ENCODE data around the gene ZNF324B.
"Not testable (repeated sequence)": the region's sequence is repeated elsewhere in the genome, so short reads cannot be mapped to it uniquely, and the experiment has no call there.

The ZNF324B gene

GRCh38 chr19:58455306-58455705 is 3.9 kb downstream of the ZNF324B start:
- DNase-seq (ENCODE audit: low read depth) = no peak

- DNase-seq (ENCODE audit: low read depth) = no peak
Measured at GRCh38 chr19:58456111-58456510, 4.7 kb downstream of the ZNF324B start.

GRCh38 chr19:58460039-58460438 is 8.6 kb downstream of the ZNF324B start:
- DNase-seq (ENCODE audit: low read depth) = no peak

- no peak for DNase-seq (ENCODE audit: low read depth)
Measured at GRCh38 chr19:58466089-58466759, 14.8 kb downstream of the ZNF324B start.

DNA sequence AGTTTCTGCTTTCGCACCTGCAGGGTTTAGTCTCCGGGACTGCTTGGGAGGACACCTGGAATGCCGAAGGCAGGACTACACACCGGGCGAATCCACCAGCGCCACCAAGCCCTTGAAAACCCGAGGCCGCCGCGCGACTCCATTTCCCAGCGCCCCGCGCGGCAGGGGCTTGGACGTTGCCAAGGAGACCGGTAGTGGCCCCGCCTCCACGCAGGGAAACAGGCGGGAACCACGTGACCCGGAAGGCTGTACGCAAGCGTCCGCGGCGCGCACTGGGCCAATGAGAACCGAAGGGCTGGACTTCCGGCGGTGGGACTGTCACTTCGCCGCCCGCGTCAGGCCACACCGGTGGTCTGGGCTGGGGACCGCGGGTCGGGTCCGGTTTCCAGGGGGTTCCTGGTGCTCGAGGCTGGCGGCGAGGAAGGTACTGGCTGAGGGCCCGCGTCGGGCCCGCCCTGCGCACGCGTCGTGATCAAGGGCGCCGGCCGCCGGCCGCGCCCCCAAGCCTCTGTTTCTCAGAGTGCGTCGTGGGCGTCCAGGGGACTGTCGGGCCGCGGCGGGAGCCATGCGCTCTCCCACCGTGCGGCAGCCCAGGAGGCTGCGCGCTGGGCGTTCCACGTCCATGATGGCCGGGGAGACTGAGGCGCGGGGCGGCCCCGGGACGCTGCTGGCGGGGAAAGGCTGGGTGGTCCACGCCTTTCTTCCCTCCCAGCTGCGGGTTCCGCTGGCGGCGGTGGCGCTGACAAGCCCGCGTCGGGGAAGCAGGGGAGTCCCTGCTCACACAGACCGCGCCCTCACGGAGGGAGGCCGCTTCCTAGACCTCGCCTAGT is 15.6 kb downstream of the ZNF324B start, which contains the start of gene ZNF324:
TSS of gene ZNF324 (plus strand) at position 321 of the 830 bp plus-strand sequence. CDS start 2,106 bp downstream, outside the sequence.
- DNase-seq (ENCODE audit: low read depth) = peak; percentile 93

DNA sequence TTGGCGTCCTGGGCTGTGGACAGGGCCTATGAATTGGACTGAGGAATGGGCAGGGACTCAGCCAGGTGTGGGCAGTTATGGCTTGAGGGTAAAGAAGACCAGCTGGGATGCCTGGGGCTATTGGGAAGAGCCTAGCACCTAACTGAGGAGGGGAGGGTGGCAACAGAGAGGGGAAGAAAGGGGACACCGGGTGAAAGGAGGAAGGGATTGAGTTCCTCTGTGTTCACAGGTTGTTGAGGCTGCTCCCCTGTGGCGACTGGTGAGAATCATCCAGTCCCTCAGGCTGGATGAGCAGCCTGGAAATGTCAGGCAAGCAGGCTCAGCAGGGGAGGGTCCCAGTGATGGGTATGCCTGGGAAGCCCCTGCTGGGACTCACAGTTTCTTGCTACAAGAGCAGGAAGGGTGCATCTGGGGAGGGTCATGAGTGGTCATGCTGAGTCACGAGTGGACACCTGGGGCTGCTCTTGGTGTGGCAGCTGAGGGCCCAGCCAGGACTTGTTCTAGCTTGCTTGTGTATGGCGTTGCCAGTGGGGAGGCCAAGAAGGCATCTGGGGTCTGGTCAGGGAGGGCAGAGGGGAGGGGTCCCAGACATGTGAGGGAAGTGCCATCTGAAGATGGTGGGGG is 16.9 kb downstream of the ZNF324B start:
- no peak for DNase-seq (ENCODE audit: low read depth)

DNA sequence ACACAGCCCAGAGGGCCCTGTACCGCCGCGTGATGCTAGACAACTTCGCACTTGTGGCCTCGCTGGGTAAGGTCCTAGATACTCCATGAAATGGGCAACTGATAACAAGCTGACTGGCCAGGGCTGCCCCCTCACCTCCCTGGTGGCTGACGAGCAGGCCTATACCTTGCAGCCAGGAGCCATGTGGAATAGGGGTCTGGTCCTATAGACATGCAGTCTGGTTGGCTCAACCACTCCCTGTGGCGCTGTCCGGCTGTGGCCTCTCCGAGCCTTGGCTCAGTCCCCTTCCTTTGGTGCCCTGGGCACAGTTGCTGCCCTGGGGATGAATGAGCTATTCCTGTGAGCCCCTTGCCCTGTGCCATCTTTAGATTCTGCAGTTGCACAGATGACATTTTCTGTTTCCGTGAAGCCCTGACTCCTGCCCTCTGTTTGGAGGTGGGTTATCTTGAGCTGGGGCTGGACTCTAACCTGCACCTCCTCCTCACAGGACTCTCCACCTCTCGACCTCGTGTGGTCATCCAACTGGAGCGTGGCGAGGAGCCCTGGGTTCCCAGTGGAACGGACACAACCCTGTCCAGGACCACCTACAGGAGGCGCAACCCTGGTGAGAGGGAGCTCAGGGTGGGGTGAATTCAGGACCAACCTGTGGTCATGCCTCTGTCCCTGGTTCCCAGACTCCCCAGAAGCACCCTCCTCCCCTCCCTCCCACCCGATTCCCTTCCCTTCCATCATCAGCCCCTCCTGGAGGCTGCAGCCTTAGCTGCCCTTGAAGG is 18.0 kb downstream of the ZNF324B start:
- DNase-seq (ENCODE audit: low read depth) = no peak

DNA sequence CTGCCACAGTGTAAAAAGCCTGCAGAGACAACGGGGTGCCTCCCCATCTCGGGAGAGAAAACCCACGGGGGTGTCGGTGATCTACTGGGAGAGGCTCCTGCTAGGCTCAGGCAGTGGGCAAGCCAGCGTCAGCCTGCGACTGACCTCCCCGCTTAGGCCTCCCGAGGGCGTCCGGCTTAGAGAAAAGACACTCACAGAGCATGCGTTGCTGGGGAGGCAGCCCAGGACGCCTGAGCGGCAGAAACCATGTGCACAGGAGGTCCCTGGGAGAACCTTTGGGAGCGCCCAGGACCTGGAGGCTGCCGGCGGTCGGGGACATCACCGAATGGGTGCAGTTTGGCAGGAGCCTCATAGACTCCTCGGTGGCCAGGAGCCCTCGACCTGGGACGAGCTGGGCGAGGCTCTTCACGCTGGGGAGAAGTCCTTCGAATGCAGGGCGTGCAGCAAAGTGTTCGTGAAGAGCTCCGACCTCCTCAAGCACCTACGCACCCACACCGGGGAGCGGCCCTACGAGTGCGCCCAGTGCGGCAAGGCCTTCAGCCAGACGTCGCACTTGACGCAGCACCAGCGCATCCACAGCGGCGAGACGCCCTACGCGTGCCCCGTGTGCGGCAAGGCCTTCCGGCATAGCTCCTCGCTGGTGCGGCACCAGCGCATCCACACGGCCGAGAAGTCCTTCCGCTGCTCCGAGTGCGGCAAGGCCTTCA is 19.6 kb downstream of the ZNF324B start:
- DNase-seq (ENCODE audit: low read depth) = not testable (repeated sequence)

GRCh38 chr19:58471736-58472135 is 20.3 kb downstream of the ZNF324B start:
- DNase-seq (ENCODE audit: low read depth) = no peak

GRCh38 chr19:58473775-58474174 is 22.4 kb downstream of the ZNF324B start:
- DNase-seq (ENCODE audit: low read depth) = no peak

DNA sequence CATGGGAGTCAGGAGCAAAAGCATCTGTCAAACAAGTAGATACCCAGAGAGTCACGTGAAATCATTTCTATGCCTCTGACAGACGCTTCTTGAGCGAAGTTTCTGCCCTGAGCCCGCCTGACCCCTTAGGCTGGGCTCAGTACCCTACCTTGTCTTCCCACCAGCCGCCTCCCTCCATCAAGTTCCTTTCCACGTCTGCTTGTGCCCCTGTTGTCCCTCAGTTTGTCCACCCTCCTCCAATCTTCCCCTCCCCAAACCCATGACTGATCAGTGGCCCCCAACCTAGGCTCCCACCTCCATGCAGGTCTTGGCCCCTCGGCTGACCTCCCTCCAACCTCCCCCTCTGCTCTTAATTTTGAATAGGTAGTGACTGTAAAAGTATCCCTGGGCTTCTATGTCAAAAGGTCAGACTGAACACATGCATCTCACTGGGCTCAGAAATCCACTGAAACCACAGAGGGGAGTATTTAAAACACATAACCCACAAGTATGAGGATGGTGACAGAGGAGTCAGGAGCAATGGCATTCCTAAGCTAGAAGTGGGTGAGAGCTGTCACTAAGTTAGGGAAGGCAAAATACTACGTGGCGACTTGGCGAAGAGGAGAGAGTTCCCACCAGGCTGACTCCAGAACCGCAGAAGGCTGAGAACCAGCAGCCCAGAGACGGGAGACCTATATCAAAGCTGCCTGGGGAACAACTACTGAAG is 23.0 kb downstream of the ZNF324B start:
- DNase-seq (ENCODE audit: low read depth) = peak; percentile 31

GRCh38 chr19:58474997-58475713 is 23.7 kb downstream of the ZNF324B start:
- no peak for DNase-seq (ENCODE audit: low read depth)

DNA sequence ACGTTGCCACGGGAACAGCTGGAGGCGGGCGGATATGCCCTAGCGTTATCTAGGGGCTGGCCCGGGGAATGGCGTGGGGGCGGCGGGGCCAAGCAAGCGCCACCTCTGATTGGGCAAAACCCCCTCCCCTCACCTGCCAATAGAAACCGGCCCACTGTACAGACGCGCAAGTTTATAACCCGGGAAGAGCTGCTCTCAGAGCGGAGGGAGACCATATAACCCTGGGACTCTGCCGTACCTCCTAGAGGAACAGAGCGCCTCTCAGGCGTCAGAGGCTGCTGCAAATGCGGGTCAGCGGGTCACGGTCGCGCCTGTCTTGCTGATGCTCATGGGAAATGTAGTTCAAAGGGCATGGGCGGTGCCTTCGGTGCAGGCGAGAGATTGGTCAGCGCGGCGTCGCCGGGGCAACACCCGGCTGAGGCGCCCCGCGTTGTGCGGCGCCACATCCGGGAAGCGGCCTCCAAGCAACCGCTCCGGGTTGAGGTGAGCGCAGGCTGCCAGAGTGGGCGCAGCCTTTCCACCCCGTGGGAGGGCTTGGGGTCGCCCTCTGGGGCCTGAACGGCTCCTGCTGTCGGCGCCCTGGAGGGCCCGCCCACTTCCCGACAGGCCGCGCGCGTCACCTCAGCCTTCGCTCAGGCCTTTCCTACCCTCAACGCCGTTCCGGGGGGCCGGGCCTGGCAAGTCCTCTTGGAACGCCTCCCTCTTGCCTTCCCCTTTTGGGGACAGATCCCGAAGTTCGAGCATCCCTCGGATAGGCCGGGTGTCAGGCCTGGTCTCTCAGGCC is 24.5 kb downstream of the ZNF324B start, which contains the start of gene ZNF446:
TSS of gene ZNF446 (plus strand) at position 639 of the 784 bp plus-strand sequence. CDS start 867 bp downstream, outside the sequence.
- peak; percentile 98 for DNase-seq (ENCODE audit: low read depth)

GRCh38 chr19:58476498-58477015 is 25.1 kb downstream of the ZNF324B start:
- peak; percentile 29 for DNase-seq (ENCODE audit: low read depth)

- DNase-seq (ENCODE audit: low read depth) = no peak
Measured at GRCh38 chr19:58477130-58477529, 25.7 kb downstream of the ZNF324B start.

- no peak for DNase-seq (ENCODE audit: low read depth)
Measured at GRCh38 chr19:58477871-58478270, 26.4 kb downstream of the ZNF324B start.

- no peak for DNase-seq (ENCODE audit: low read depth)
Measured at GRCh38 chr19:58479303-58479702, 27.9 kb downstream of the ZNF324B start.

DNA sequence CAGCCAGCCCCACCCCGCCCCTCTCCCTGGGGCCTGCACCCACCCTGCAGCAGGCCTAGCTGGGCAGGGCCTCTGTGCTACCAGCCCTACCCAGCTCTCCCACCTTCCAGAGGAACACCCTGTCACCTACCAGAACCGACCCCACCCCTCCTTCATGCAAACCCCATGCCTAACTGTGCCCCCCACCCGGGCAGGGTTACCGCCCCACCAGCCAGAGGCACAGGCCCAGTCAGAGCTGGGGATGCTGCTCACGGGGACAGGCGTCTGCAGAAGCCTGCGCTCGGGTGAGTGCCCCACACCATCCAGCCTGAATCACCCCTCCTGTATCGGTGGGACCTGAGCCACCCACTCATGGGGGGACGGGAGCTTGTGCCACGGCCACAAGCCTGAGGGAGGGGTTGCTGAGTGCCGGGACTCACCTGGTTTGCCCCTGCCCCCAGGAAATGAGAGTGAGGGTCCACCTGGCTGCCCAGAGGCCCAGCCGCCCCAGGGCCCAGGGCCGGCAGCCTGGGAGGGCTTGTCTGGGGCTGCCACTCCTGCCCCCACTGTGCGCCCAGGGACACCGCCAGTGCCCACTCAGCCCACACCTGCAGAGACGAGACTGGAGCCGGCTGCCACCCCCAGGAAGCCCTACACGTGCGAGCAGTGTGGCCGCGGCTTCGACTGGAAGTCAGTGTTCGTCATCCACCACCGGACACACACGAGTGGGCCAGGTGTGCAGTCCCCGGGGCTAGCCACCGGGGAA is 28.5 kb downstream of the ZNF324B start:
- DNase-seq (ENCODE audit: low read depth) = no peak
